A549 (cell line): Measurements from ENCODE around the gene HESX1.

Experiments used
- POLR2A ChIP-seq: IDR thresholded peaks from 2 replicates; pipeline ENCODE4 v1.6.1; 2012; ENCODE audit warnings: mild to moderate bottlenecking, low read length
- REST ChIP-seq: fragments of 200-600 bp; sonication (generic); IDR thresholded peaks from 2 replicates; pipeline ENCODE4 v1.6.1; 2016; ENCODE audit warnings: antibody characterized with exemption, mild to moderate bottlenecking, moderate library complexity

DNA sequence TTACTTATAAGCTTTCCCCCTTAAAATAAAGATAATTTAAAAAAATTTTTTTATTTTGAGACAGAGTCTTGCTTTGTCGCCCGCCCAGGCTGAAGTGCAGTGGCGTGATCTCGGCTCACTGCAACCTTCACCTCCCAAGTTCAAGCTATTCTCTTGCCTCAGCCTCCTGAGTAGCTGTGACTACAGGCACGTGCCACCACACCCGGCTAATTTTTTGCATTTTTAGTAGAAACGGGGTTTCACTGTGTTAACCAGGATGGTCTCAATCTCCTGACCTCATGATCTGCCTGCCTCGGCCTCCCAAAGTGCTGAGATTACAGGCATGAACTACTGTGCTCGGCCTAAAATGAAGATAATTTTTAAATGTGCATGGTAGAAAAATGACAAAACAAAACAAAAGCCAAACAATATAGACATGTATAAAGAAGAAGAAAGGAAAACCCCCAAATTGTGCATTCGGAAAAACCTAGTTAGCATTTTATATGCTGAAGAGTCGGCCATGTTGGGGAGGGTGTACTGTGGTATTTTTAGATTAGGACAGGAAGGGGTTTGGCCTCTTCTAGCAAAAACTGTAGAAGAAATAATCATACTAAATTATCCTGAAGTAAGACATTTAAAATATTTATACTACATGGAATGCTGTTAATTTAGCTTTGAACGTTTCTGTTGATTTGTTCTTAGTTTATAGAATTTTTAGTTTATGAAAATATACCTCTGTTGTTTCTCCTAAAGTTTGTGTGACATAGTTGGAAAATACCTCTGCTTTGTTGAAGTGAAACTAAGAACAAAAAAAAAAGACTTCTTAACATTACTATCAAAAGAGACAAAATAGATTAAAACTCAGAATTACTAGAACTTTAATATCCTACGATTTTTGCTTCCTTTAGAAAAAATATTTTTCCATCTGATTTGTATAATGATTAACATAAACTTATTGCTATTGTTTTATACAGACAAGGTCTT lies 35.1 kb upstream of the HESX1 start:
- TF ChIP-seq REST (no peak), POLR2A (no peak)
